CD4-positive, alpha-beta memory T cell (primary cell): Measurements from ENCODE around the gene BRD9. TPM values are rescaled to one million over a fixed set of nuclear protein-coding genes. Genes with fewer than 3 reads are reported as not detected.
A peak's percentile ranks its signal among the peaks of the same experiment; 100 is the strongest.
"Not testable (repeated sequence)": the region's sequence is repeated elsewhere in the genome, so short reads cannot be mapped to it uniquely, and the experiment has no call there.

Source experiments
- CTCF ChIA-PET: fragments of 350-600 bp; sonication (Branson Sonifier 250); formaldehyde crosslinking; loops from one replicate; lab custom pipeline; 2021; ENCODE audit warnings: inconsistent platforms; ENCODE audit not compliant: partially characterized antibody; lab: Charles Lee
- POLR2A ChIA-PET: fragments of 350-600 bp; sonication (Branson Sonifier 250); formaldehyde crosslinking; loops from one replicate; lab custom pipeline; 2021; ENCODE audit not compliant: partially characterized antibody; lab: Charles Lee
- DNase-seq, 5 donors: peaks; one replicate each; pipeline versions ENCODE4 v3.0.0 to v3.0.0-alpha.2; 2020 to 2022; ENCODE audit warnings: mixed read lengths in 1 of 5
- H3K27ac ChIP-seq: one replicate; pipeline ENCODE4 v1.7.0; 2013; ENCODE audit warnings: low read depth, low read length
- H3K27me3 ChIP-seq: 2 replicates; pipeline ENCODE4 v1.7.0; 2013; ENCODE audit warnings: mild to moderate bottlenecking, low read length, moderate library complexity; ENCODE audit not compliant: insufficient read depth
- H3K36me3 ChIP-seq: 2 replicates; pipeline ENCODE4 v1.7.0; 2013; ENCODE audit warnings: mild to moderate bottlenecking, low read length, moderate library complexity; ENCODE audit not compliant: insufficient read depth
- H3K4me1 ChIP-seq: 2 replicates; pipeline ENCODE4 v1.7.0; 2013; ENCODE audit warnings: mild to moderate bottlenecking, low read length, moderate library complexity; ENCODE audit not compliant: insufficient read depth
- H3K4me3 ChIP-seq, 2 donors: one replicate each; pipeline ENCODE4 v1.7.0; 2013; ENCODE audit warnings: low read length in 2 of 2, mild to moderate bottlenecking in 1 of 2
- H3K9me3 ChIP-seq, 2 donors: one replicate each; pipeline ENCODE4 v1.7.0; 2013; ENCODE audit warnings: low read length in 2 of 2, control low read depth in 1 of 2; ENCODE audit not compliant: control insufficient read depth in 1 of 2
- H3K27ac Mint-ChIP-seq, 7 donors: one replicate each; pipeline ENCODE4 v1.8.0; 2020 to 2021; ENCODE audit warnings: mixed read lengths in 7 of 7, mild to moderate bottlenecking in 6 of 7, inconsistent platforms in 3 of 7, moderate library complexity in 3 of 7
- H3K27me3 Mint-ChIP-seq, 2 donors: one replicate each; pipeline ENCODE4 v1.8.0; 2020 to 2021; ENCODE audit warnings: mixed read lengths in 2 of 2
- H3K36me3 Mint-ChIP-seq, 2 donors: one replicate each; pipeline ENCODE4 v1.8.0; 2020 to 2021; ENCODE audit warnings: mixed read lengths in 2 of 2, inconsistent platforms in 1 of 2, mild to moderate bottlenecking in 1 of 2
- H3K4me1 Mint-ChIP-seq, 4 donors: one replicate each; pipeline ENCODE4 v1.8.0; 2020 to 2021; ENCODE audit warnings: mixed read lengths in 4 of 4, mild to moderate bottlenecking in 1 of 4
- H3K4me3 Mint-ChIP-seq, 8 donors: one replicate each; pipeline ENCODE4 v1.8.0; 2020 to 2021; ENCODE audit warnings: mixed read lengths in 8 of 8, mild to moderate bottlenecking in 7 of 8, moderate library complexity in 6 of 8, inconsistent platforms in 3 of 8
- H3K9me3 Mint-ChIP-seq, 8 donors: one replicate each; pipeline ENCODE4 v1.8.0; 2020 to 2021; ENCODE audit warnings: mixed read lengths in 8 of 8, mild to moderate bottlenecking in 5 of 8, inconsistent platforms in 3 of 8, moderate library complexity in 1 of 8
- intact Hi-C: fragments of 100-400 bp; cut with micrococcal nuclease; formaldehyde crosslinking; loops from one replicate; pipeline ENCODE4 v1.15.1; 2023
- polyA plus RNA-seq, 2 donors: library from polyadenylated mRNA; unstranded; fragments of 300-500 nt; fragmentation: Illumina TruSeq; gene quantifications; one replicate each; pipeline ENCODE4 v1.2.3, GENCODE V29; 2021
- total RNA-seq, 2 experiments: library from RNA; stranded (reverse); gene quantifications; one replicate each; pipeline ENCODE4 v1.2.3, GENCODE V29; 2021

The BRD9 gene
- total and polyA plus RNA-seq, 4 experiments from 2014 or later: 8.0 to 86.8 (median 51.3) TPM

DNA sequence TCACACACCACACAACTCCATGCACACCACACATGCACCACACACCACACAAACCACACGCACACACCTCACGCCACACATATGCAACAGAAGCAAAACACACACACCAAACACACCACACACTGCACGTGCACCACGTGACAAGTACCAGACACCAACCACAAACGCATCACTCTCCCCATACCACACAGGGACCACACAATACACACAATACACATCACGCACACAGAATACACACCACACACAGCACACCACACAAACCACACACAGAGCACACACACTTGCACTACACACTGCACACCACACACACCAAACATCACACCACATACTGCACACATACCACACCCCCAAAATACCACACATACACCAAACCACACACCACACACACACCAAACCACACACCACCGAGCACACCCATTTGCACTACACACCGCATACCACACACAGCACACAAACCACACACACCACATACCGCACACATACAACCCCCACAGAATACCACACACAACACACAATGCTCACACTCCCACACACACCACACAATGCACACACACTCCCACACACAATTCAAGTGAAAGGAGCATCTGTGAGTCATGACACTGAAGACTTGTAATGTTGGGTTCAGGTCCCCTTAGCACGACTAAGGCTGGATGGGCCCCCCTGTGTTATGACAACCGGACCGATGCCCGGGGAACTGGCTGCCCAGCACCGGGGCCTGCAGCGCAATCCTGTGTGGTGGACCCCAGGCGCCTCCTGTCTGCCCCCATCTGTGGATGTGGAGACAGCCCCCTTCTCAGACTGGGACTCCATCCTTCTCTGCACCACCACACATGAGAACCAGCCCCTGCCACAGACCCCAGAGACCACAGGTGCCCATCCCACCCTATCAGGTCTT, 35.8 kb downstream of the BRD9 start:
- intact Hi-C loops: no loop called here
- H3K9me3 ChIP-seq: no peaks in the 10 kb centered on the region
- no peak for DNase-seq
- Mint-ChIP-seq H3K9me3 (no peaks in the 10 kb centered on the region), H3K4me1 (peaks cover 0 to 3% (median 1%) of the 10 kb centered on the region in 4 donors), H3K4me3 (no peak overlapping the region), H3K27ac (no peak overlapping the region), H3K27me3 (peaks cover 0 to 4% of the 10 kb centered on the region in 2 donors), H3K36me3 (peaks cover 0 to 2% of the 10 kb centered on the region in 2 donors)
- no peak overlapping the region for H3K4me3 ChIP-seq
- no peaks in the 10 kb centered on the region for H3K36me3 ChIP-seq
- CTCF ChIA-PET: no interaction called here
- no peak overlapping the region for H3K27ac ChIP-seq
- no peaks in the 10 kb centered on the region for H3K27me3 ChIP-seq
- POLR2A ChIA-PET: no interaction called here
- H3K4me1 ChIP-seq: no peaks in the 10 kb centered on the region

DNA sequence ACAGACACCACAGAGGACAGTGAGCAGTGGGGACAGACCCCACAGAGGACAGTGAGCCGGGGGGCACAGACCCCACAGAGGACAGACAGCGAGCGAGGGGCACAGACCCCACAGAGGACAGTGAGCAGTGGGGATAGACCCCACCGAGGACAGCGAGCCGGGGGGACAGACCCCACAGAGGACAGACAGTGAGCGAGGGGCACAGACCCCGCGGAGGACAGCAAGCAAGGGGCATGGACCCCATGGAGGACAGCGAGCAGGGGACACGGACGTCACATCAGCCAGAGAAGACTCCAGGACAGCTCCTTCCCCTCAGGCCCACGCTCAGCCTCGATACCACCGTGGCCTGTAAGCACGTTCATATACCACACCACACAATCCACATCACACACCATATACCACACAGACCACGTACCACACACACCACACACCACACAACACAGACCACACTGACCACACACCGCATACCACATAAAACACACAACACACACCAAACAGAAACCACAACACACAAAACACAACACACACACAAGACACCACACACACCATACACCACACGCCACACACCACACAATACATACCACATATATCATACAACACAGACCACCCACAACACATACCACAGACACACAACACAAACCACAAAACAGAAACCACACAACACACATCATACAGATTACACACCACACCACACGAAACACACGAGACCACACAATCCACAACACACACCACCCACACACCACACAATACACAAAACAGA, 36.6 kb downstream of the BRD9 start:
- no peaks in the 10 kb centered on the region for H3K4me1 ChIP-seq
- Mint-ChIP-seq H3K9me3 (no peaks in the 10 kb centered on the region), H3K27ac (no peak overlapping the region), H3K27me3 (peaks cover 0 to 4% of the 10 kb centered on the region in 2 donors), H3K36me3 (peaks cover 0 to 2% of the 10 kb centered on the region in 2 donors), H3K4me3 (no peak overlapping the region), H3K4me1 (peaks cover 0 to 3% (median 1%) of the 10 kb centered on the region in 4 donors)
- no peak overlapping the region for H3K27ac ChIP-seq
- no peak overlapping the region for H3K4me3 ChIP-seq
- CTCF ChIA-PET: no interaction called here
- H3K27me3 ChIP-seq: no peaks in the 10 kb centered on the region
- H3K36me3 ChIP-seq: no peaks in the 10 kb centered on the region
- intact Hi-C loops: no loop called here
- no peak for DNase-seq
- no peaks in the 10 kb centered on the region for H3K9me3 ChIP-seq
- POLR2A ChIA-PET: no interaction called here

DNA sequence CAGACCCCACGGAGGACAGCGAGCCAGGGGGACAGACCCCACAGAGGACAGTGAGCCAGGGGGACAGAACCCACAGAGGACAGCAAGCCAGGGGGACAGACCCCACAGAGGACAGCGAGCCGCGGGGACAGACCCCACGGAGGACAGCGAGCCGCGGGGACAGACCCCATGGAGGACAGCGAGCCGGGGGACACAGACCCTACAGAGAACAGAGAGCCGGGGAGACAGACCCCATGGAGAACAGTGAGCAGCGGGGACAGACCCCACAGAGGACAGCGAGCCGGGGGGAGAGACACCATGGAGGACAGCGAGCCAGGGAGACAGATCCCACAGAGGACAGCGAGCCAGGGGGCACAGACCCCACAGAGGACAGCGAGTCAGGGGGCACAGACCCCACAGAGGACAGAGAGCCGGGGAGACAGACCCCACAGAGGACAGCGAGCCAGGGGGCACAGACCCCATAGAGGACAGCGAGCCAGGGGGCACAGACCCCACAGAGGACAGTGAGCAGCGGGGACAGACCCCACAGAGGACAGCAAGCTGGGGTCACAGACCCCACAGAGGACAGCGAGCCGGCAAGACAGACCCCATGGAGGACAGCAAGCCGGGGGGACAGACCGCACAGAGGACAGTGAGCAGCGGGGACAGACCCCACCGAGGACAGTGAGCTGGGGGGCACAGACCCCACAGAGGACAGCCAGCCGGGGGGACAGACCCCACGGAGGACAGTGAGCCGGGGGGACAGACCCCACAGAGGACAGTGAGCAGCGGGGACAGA, 37.4 kb downstream of the BRD9 start:
- Mint-ChIP-seq H3K36me3 (peaks cover 0 to 2% of the 10 kb centered on the region in 2 donors), H3K27me3 (peaks cover 0 to 4% of the 10 kb centered on the region in 2 donors), H3K4me1 (peaks cover 0 to 3% (median 0%) of the 10 kb centered on the region in 4 donors), H3K9me3 (no peaks in the 10 kb centered on the region), H3K4me3 (peak overlapping the region in 1 of 8 donors; percentile 17), H3K27ac (no peak overlapping the region)
- Histone ChIP-seq H3K9me3 (no peaks in the 10 kb centered on the region), H3K4me3 (no peak overlapping the region), H3K36me3 (no peaks in the 10 kb centered on the region), H3K4me1 (no peaks in the 10 kb centered on the region), H3K27me3 (no peaks in the 10 kb centered on the region), H3K27ac (no peak overlapping the region)
- ChIA-PET CTCF (no interaction called here), POLR2A (no interaction called here)
- intact Hi-C loops: no loop called here
- DNase-seq: no peak

DNA sequence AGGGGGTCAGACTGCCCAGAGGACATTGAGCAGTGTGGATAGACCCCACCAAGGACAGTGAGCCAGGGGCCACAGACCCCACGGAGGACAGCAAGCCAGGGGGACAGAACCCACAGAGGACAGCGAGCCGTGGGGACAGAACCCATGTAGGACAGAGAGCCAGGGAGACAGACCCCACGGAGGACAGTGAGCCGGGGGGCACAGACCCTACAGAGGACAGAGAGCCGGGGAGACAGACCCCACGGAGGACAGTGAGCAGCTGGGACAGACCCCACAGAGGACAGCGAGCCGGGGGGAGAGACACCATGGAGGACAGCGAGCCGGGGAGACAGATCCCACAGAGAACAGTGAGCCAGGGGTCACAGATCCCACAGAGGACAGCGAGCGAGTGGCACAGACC, 38.4 kb downstream of the BRD9 start:
- H3K9me3 Mint-ChIP-seq: no peaks in the 10 kb centered on the region
- DNase-seq: no peak
- peak overlapping the region in 1 of 7 donors; percentile 19 for H3K27ac Mint-ChIP-seq
- POLR2A ChIA-PET: no interaction called here
- H3K4me3 Mint-ChIP-seq: no peak overlapping the region
- peaks cover 0 to 3% (median 0%) of the 10 kb centered on the region in 4 donors for H3K4me1 Mint-ChIP-seq
- Histone ChIP-seq H3K9me3 (no peaks in the 10 kb centered on the region), H3K27ac (no peak overlapping the region), H3K36me3 (no peaks in the 10 kb centered on the region), H3K27me3 (no peaks in the 10 kb centered on the region), H3K4me1 (no peaks in the 10 kb centered on the region), H3K4me3 (no peak overlapping the region)
- H3K36me3 Mint-ChIP-seq: peaks cover 0 to 2% of the 10 kb centered on the region in 2 donors
- intact Hi-C loops: no loop called here
- H3K27me3 Mint-ChIP-seq: peaks cover 0 to 4% of the 10 kb centered on the region in 2 donors
- CTCF ChIA-PET: no interaction called here

DNA sequence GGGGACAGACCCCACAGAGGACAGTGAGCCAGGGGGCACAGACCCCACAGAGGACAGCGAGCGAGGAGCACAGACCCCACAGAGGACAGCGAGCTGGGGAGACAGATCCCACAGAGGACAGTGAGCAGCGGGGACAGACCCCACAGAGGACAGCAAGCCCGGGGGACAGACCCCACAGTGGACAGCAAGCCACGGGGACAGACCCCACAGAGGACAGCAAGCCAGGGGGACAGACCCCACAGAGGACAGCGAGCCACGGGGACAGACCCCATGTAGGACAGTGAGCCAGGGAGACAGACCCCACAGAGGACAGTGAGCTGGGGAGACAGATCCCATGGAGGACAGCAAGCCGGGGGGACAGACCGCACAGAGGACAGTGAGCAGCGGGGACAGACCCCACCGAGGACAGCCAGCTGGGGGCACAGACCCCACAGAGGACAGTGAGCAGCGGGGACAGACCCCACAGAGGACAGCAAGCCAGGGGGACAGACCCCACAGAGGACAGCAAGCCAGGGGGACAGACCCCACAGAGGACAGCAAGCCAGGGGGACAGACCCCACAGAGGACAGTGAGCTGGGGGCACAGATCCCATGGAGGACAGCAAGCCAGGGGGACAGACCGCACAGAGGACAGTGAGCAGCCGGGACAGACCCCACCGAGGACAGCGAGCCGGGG, 39.0 kb downstream of the BRD9 start:
- H3K4me3 ChIP-seq, H3K27me3 ChIP-seq, H3K9me3 Mint-ChIP-seq, CTCF ChIA-PET, H3K4me1 Mint-ChIP-seq, POLR2A ChIA-PET, H3K9me3 ChIP-seq, H3K27ac ChIP-seq, H3K27me3 Mint-ChIP-seq, H3K4me1 ChIP-seq, intact Hi-C loops, H3K36me3 ChIP-seq, H3K4me3 Mint-ChIP-seq, DNase-seq, H3K36me3 Mint-ChIP-seq, H3K27ac Mint-ChIP-seq: not testable (repeated sequence)

DNA sequence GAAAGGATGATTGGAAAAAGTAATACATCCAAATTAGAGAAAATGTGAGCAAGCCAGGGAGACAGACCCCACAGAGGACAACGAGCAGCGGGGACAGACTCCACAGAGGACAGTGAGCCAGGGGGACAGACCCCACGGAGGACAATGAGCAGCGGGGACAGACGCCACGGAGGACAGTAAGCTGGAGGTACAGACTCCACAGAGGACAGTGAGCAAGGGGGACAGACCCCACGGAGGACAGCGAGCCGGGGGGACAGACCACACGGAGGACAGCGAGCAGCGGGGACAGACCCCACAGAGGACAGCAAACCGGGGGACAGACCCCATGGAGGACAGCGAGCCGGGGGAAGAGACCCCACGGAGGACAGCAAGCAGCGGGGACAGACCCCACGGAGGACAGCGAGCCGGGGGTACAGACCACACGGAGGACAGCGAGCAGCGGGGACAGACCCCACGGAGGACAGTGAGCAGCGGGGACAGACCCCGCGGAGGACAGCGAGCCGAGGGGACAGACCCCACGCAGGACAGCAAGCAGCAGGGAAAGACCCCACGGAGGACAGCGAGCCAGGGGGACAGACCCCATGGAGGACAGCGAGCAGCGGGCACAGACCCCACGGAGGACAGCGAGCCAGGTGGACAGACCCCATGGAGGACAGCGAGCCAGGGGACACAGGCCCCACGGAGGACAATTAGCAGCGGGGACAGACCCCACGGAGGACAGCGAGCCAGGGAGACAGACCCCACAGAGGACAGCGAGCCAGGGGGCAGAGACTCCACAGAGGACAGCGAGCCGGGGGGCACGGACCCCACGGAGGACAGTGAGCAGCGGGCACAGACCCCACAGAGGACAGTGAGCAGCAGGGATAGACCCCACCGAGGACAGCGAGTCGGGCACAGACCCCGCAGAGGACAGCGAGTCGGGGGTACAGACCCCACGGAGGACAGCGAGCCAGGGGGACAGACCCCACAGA, 39.9 kb downstream of the BRD9 start:
- ChIA-PET POLR2A (no interaction called here), CTCF (no interaction called here)
- Histone ChIP-seq H3K27me3 (no peaks in the 10 kb centered on the region), H3K36me3 (no peaks in the 10 kb centered on the region), H3K27ac (no peak overlapping the region), H3K9me3 (no peaks in the 10 kb centered on the region), H3K4me3 (no peak overlapping the region), H3K4me1 (no peaks in the 10 kb centered on the region)
- Mint-ChIP-seq H3K4me3 (no peak overlapping the region), H3K27me3 (peaks cover 0 to 4% of the 10 kb centered on the region in 2 donors), H3K36me3 (no peaks in the 10 kb centered on the region), H3K4me1 (peaks cover 0 to 3% (median 0%) of the 10 kb centered on the region in 4 donors), H3K27ac (peak overlapping the region in 1 of 7 donors; percentile 66), H3K9me3 (no peaks in the 10 kb centered on the region)
- intact Hi-C loops: no loop called here
- no peak for DNase-seq
